Small intestine (tissue), 7 donors: ENCODE data around the gene LARGE1. TPM values are rescaled to one million over a fixed set of nuclear protein-coding genes. Genes with fewer than 3 reads are reported as not detected.

ENCODE experiments used
- DNase-seq, 2 donors: peaks; one replicate each; pipeline versions ENCODE4 v3.0.0 to v3.0.0-alpha.2; 2013
- FAIRE-seq: peaks from 2 replicates; lab custom pipeline; 2012; peaks lifted over from hg19 to GRCh38; lab: Jason Lieb, UNC
- H3K27ac ChIP-seq, 3 donors: one replicate each; pipeline ENCODE4 v1.5.1; 2013; ENCODE audit warnings: low read length in 2 of 3, mild to moderate bottlenecking in 2 of 3, control low read depth in 1 of 3, inconsistent platforms in 1 of 3, low read depth in 1 of 3, moderate library complexity in 1 of 3
- H3K27me3 ChIP-seq, 3 donors: one replicate each; pipeline ENCODE4 v1.6.1; 2013; ENCODE audit warnings: low read length in 3 of 3, inconsistent platforms in 1 of 3; ENCODE audit not compliant: control insufficient read depth in 3 of 3, insufficient read depth in 3 of 3
- H3K36me3 ChIP-seq, 3 donors: one replicate each; pipeline ENCODE4 v1.6.1; 2013; ENCODE audit warnings: low read length in 3 of 3, inconsistent platforms in 1 of 3, low read depth in 1 of 3, mild to moderate bottlenecking in 1 of 3, moderate library complexity in 1 of 3; ENCODE audit not compliant: control insufficient read depth in 3 of 3, insufficient read depth in 2 of 3
- H3K4me1 ChIP-seq, 3 donors: one replicate each; pipeline ENCODE4 v1.6.1; 2013; ENCODE audit warnings: low read length in 2 of 3, inconsistent platforms in 1 of 3, low read depth in 1 of 3, mild to moderate bottlenecking in 1 of 3, moderate library complexity in 1 of 3; ENCODE audit not compliant: control insufficient read depth in 3 of 3, insufficient read depth in 2 of 3
- H3K4me3 ChIP-seq, 3 donors: one replicate each; pipeline ENCODE4 v1.5.1; 2013; ENCODE audit warnings: low read length in 3 of 3, control low read depth in 1 of 3, inconsistent platforms in 1 of 3, low read depth in 1 of 3, mild to moderate bottlenecking in 1 of 3, moderate library complexity in 1 of 3
- H3K9me3 ChIP-seq, 2 donors: one replicate each; pipeline ENCODE4 v1.6.1; 2013; ENCODE audit warnings: low read depth in 1 of 2, low read length in 1 of 2; ENCODE audit not compliant: control insufficient read depth in 2 of 2, insufficient read depth in 1 of 2
- WGBS, 3 donors: extraction: QIAGEN DNeasy Blood & Tissue Kit; methylation state at CpG; one replicate each; pipeline ENCODE4 v1.1.7; 2013; 5-methylcytosine and 5-hydroxymethylcytosine counted together
- polyA plus RNA-seq, 4 donors: library from polyadenylated mRNA; stranded (reverse) in 3 of 4; unstranded in 1 of 4; fragments of 200-250 nt in 3 of 4; fragments of 120-200 nt in 1 of 4; gene quantifications; one replicate each; pipeline versions ENCODE4 v1.2.1 to v1.2.3, GENCODE V29; 2013
- donor health status: healthy with polysubstance abuse.
- donor health status: control.
- donor health status: control.
- donor health status: Bipolar disorder and iron deficiency.
- donor health status: healthy.

Gene LARGE1
- polyA plus RNA-seq, 4 donors = 5.1 to 18.8 (median 8.0) TPM

- Histone ChIP-seq H3K9me3 (no peaks in the 10 kb centered on the region), H3K4me1 (no peaks in the 10 kb centered on the region), H3K4me3 (no peak overlapping the region), H3K36me3 (no peaks in the 10 kb centered on the region), H3K27ac (no peak overlapping the region), H3K27me3 (no peaks in the 10 kb centered on the region)
- DNase-seq (no peak), FAIRE-seq (no peak)
- 78 to 88% (median 86%) methylated on average over 3 of the region's 3 CpGs for WGBS, 3 donors
Observed at GRCh38 chr22:33528183-33528582, 392.1 kb downstream of the LARGE1 start.

DNA sequence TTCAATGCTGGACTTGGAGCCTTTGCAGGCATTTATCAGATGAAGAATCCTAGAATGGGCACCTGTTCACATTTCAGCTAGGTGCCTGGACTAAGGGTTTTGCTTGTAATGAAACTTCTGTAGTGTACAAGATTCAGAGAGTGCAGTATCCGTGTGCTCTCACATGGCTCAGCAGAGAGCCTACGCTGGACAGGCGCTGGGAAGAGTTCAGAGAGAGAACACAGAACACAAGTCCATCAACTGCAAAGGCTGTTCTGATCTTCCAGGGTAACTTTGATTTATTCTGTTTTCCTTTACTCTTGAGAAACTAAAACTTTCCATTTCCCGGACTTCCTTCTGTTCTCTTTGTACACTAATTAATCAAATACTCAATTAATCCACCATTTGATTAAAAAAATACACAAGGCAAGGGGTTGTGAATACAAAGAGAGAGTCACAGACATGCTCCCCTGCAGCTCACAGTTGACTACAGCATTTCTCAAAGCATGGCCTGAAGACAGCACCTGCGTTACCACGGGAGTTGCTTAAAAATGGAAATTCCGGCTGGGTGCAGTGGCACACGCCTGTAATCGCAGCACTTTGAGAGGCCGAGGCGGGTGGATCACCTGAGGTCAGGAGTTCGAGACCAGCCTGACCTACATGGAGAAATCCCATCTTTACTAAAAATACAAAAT is 393.7 kb downstream of the LARGE1 start:
- Histone ChIP-seq H3K27ac (no peak overlapping the region), H3K27me3 (no peaks in the 10 kb centered on the region), H3K36me3 (no peaks in the 10 kb centered on the region), H3K4me3 (no peak overlapping the region), H3K4me1 (no peaks in the 10 kb centered on the region), H3K9me3 (peaks cover 0 to 1% of the 10 kb centered on the region in 2 donors)
- FAIRE-seq (no peak), DNase-seq (no peak)
- WGBS, 3 donors = 89 to 93% (median 90%) methylated on average over 12 of the region's 12 CpGs

DNA sequence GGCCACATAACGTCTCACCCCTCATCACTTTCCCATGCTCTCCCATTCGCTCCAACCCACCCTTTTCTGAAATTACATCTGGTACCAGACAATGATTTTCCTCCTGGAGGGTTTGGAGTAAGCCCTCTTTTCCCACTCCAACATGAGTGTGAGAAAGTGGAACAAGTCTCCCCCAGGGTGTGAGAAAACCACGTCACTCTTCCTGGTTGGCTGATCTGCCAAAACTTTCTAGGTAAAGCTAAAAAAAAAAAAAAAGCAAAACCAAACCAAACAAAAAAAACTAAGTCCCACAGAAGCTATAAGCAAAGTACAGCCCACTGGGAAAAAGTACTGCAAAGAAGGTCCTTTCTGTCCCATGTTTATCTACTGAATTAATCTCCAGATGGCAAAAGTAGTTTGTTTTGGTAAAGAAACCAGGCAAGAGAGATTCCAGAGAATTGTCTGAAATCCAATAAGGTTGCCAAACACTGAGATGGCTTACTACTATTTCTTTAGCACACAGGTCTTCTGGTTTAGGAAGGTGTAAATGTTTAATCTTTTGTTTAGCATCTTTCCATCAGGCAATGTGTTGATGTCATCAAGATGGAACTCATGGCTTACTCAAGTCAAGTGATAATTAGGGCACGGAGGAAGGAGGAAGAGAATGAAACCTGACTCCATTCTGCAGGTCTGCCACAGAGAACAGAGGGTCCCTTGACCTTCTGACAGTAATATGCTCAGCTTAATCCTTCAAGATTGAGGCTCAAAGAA is 395.6 kb downstream of the LARGE1 start:
- Histone ChIP-seq H3K27me3 (no peaks in the 10 kb centered on the region), H3K4me1 (peaks cover 0 to 4% (median 0%) of the 10 kb centered on the region in 3 donors), H3K36me3 (peaks cover 0 to 3% (median 0%) of the 10 kb centered on the region in 3 donors), H3K27ac (no peak overlapping the region), H3K9me3 (peaks cover 0 to 9% of the 10 kb centered on the region in 2 donors), H3K4me3 (no peak overlapping the region)
- WGBS, 3 donors = 71 to 78% (median 75%) methylated on average over 4 of the region's 4 CpGs
- DNase-seq = no peak
- no peak for FAIRE-seq

- DNase-seq (no peak), FAIRE-seq (no peak)
- Histone ChIP-seq H3K4me1 (peaks cover 0 to 11% (median 0%) of the 10 kb centered on the region in 3 donors), H3K9me3 (peaks cover 0 to 9% of the 10 kb centered on the region in 2 donors), H3K27ac (no peak overlapping the region), H3K27me3 (no peaks in the 10 kb centered on the region), H3K4me3 (no peak overlapping the region), H3K36me3 (peaks cover 0 to 3% (median 0%) of the 10 kb centered on the region in 3 donors)
- 90 to 97% (median 96%) methylated on average over 9 of the region's 9 CpGs for WGBS, 3 donors
Observed at GRCh38 chr22:33521879-33522665, 398.2 kb downstream of the LARGE1 start.

DNA sequence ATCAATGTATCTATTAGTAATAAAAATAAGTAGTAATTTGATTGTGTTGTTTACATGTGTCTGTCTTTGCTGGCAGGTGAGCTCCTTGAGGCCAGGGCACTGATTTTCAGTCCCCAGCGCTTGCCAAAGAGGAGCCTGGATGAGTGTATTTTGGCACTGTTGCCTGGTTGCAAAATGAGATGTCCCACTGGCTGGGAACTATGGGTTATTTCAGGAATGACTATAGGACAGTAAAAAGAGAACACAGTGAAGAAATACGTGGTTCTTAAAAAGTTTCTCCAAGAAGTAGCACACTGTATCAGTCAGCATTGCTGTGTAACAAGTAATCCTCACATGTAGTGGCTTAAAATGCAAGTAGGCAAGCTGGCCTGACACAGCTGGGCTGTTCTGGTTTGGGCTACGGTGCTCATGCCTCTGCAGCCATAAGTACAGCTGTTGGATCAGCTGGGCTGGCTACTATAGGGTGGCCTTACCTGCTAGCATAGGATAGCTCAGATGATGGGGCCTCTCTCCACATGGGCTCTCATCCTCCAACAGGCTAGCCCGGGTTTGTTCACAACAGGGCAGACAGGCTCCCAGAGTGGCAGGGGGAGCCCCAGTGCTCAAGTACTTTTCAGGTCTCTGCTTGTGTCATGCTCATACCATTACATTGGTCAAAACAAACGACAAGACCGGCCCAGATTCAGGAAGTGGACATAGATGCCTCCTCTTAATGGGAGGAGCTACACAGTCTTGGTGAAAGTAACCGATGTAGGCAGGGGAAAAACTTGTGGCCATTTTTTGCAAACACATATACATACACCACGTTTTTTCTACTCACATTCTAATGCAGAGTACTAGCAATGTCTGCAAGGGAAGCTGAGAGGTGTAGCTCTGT is 399.1 kb downstream of the LARGE1 start:
- Histone ChIP-seq H3K4me1 (peaks cover 0 to 11% (median 0%) of the 10 kb centered on the region in 3 donors), H3K27me3 (no peaks in the 10 kb centered on the region), H3K27ac (no peak overlapping the region), H3K9me3 (peaks cover 0 to 9% of the 10 kb centered on the region in 2 donors), H3K4me3 (no peak overlapping the region), H3K36me3 (peaks cover 0 to 3% (median 0%) of the 10 kb centered on the region in 3 donors)
- WGBS, 3 donors = 86 to 94% (median 88%) methylated on average over 8 of the region's 8 CpGs
- FAIRE-seq (no peak), DNase-seq (no peak)

GRCh38 chr22:33519974-33520903 is 400.0 kb downstream of the LARGE1 start:
- Histone ChIP-seq H3K36me3 (peaks cover 0 to 3% (median 0%) of the 10 kb centered on the region in 3 donors), H3K27ac (no peak overlapping the region), H3K9me3 (peaks cover 0 to 9% of the 10 kb centered on the region in 2 donors), H3K4me1 (peaks cover 0 to 11% (median 0%) of the 10 kb centered on the region in 3 donors), H3K4me3 (no peak overlapping the region), H3K27me3 (no peaks in the 10 kb centered on the region)
- WGBS, 3 donors = 78 to 87% (median 81%) methylated on average over 13 of the region's 13 CpGs
- FAIRE-seq = no peak
- DNase-seq = no peak
